GM19043 (cell line): ENCODE measurements around the gene JAKMIP1.
"Not testable (repeated sequence)": the region's sequence is repeated elsewhere in the genome, so short reads cannot be mapped to it uniquely, and the experiment has no call there.

Experiments used
- ATAC-seq: cut with Tn5 transposase; IDR thresholded peaks from one replicate; pipeline ENCODE4 v1.9.1; 2021; ENCODE audit warnings: low read depth; ENCODE audit not compliant: unreplicated experiment

JAKMIP1 gene

DNA sequence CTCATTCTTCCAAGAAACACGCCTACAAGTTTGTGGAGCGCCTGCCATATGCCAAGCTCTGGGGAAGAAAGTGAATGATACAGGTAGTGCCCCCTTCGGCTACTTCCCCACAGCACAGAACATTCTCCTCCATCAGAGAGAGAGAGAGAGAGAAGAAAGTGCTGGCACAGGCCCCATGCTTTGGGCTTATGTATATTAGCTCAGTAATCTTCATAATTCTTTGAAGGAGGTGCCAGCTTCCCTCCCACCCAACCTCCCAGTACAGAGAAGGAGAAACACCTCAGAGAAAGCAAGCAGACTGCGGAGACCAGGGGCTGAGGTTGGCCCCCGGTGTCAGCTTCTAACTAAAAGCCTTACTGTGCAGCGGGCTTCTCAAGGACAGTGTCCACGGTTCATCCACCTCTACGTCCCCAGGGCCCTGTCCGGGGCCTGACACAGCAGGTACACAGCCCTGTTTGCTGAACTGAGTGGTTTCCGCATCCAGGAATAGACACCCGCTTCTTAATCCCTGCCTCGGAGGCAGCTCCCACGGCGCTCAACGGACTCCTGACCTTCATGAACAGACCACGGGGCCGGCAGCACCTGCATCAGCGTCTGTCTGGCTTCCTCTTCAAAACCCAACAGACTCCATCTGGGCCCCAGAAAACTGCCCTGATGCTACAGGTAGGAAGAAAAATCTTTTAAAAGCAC, 50.2 kb downstream of the JAKMIP1 start:
- no peak for ATAC-seq

DNA sequence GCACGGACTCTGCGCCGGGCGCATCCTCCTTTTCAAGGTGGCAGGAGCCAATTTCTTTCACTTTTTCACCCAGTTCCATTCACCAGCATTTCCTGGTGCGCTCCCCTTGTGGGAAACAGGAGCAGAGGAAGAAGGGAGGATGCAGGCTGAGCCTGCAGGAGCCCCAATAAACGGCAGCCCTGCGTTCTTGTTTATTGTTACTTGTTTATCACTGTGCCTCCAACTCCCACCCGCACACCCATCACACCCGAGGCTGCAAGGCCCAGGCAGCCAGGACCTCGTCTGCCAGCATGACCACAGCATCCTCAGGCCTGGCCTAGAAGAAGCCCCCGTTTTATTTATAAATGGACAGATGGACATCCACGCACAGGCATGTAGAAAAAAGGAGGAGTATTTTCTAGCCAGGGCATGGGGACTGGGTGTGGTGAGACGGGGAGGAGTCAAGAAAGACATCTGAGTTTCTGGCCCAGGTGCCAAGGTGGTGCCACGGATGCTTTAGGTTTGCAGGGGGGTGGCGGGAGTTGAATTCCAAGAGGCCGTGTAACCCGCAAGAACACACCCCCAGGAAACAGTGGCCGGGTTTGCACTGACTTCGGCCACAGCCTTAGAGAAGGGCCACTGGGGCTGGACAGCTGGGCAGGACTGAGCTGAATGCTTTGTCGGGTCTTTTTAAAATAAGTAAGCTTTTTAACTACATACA, 51.7 kb downstream of the JAKMIP1 start:
- ATAC-seq = no peak

DNA sequence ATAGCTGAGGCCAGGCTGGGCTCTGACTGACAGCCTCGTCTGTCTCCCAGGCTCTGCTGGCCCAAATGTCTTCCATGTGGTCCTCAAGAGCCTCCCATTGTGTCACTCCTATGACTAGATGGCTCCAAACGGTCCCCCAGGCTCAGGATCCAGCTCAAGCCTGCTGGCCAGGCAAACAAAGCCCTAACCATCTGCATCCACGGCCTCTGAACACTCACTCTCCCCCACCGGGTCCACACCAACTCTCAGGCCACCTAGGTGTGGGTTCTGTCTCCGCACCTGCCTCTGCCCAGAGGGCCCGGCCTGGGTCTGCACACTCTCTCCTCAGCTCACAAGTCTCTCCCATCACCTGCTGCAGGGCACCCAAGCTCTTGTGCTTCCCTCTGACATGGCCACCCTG, 52.9 kb downstream of the JAKMIP1 start:
- no peak for ATAC-seq

DNA sequence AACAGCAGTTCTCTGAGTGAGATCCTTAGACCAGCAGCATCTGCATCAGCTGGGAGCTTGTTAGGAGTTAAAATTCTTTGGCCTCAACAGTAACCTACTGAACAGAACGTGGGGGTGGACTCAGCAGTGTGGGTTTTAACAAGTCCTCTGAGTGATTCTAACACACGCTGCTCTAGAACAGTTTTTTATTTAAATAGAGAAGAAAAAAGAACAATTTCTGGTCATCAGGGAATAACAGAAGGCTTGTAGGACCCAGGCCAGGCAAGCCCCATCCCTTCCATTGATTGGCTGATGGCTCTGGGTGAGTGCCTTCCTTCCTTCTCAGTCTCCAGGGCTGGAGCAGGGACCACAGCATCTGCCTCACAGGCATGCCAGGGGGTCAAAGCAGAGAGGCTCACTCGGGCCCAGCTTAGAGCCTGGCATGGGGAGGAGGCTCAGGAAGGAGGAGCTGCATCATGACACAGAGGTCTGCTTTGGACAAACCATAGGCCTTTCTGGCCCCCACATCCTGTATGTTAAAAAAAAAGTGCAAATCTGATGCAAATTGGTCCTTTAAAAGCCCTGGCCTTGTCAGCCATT, 56.7 kb downstream of the JAKMIP1 start:
- no peak for ATAC-seq

DNA sequence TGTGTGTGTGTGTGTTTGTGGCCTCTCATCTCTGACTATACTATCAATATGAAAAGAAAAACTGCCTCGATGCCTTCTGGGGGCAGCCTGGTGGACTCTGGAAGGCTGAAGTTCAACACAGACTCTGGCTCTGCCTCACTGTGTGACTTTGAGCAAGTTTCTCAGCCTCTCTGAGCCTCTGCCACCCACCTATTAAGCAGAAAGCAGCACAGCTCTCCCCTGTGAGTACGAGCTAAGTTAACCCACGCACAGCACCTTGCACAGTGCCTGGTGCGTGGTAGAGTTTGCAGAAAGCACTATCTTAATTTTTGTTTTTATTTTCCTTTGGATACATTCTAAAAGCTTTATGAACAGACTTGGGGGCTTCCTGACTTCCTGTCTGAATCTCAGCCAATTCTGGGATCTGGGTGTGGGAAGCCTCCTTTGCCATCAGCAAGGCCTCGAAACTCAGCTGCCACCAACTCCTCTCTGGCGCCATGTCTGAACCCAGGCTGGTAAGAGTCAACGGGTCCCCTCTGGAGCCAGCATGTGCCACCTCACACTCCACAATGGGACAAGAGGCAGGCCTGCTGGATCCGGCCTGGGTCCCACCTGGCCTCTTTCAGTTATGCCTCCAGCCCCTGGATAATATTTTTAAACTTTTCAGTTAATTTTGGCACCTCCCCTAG, 57.3 kb downstream of the JAKMIP1 start:
- no peak for ATAC-seq

GRCh38 chr4:6142511-6142910, 57.8 kb downstream of the JAKMIP1 start:
- ATAC-seq = no peak

- ATAC-seq = no peak
Measured at GRCh38 chr4:6141554-6141953, 58.8 kb downstream of the JAKMIP1 start.

DNA sequence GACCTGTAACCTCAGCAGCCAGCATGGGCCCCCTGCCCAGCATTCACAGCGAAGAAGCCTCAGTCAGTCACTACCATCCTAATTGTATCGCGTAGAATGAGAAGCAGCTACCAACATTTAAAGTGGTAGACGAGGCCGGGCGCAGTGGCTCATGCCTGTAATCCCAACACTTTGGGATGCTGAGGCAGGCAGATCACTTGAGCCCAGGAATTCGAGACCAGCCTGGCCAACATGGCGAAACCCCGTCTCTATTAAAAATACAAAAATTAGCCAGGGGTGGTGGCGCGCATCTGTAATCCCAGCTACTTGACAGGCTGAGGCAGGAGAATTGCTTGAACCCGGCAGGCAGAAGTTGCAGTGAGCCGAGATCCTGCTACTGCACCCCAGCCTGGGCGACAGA, 59.3 kb downstream of the JAKMIP1 start:
- not testable (repeated sequence) for ATAC-seq

- no peak for ATAC-seq
Measured at GRCh38 chr4:6137747-6138135, 62.6 kb downstream of the JAKMIP1 start.

GRCh38 chr4:6137027-6137746, 63.2 kb downstream of the JAKMIP1 start:
- ATAC-seq = no peak

DNA sequence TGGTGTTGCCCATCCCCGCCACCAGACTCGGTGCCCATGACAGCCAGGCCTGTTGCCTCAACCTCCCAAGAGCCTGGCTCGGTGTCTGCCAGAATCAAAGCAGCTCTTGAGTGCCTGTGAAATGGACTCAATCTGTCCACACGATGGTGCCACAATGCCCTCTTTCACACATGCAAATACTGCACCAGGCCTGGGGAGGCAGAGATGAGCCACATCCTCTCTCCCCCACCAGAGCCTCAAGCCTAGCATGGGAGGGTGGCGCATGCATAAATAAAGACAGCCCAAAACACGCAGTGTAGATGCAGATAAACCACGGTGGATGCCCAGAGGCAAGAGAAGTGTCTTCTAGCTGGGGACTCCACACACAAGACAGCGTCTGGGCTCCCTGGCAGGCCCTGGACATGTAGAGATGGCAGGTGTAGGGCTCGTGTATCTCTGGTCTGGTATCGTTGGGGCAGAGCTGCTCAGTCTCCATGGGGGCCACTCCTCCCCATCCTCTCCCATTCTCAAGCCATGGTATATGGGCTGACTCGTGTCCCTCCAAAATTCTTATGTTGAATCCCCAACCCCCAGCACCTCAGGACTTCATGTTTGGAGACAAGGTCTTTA, 65.6 kb downstream of the JAKMIP1 start:
- no peak for ATAC-seq

DNA sequence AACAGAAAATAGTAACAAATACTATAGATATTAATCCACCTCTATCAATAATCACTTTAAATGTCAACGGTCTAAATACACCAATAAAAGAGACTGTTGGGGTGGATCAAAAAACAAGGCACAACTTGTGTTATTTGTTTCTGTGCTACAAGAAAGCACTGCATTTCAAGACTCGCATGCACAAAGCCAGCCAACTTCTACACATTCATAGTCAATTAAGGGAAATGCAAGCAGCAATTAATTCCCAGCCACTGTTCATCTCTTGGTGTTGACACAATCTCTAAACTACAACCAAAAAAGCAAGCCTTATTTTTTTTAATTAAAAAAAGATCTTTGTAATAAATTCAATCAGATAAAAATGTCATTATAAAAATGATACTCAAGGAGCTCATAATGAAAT, 67.6 kb downstream of the JAKMIP1 start:
- no peak for ATAC-seq

DNA sequence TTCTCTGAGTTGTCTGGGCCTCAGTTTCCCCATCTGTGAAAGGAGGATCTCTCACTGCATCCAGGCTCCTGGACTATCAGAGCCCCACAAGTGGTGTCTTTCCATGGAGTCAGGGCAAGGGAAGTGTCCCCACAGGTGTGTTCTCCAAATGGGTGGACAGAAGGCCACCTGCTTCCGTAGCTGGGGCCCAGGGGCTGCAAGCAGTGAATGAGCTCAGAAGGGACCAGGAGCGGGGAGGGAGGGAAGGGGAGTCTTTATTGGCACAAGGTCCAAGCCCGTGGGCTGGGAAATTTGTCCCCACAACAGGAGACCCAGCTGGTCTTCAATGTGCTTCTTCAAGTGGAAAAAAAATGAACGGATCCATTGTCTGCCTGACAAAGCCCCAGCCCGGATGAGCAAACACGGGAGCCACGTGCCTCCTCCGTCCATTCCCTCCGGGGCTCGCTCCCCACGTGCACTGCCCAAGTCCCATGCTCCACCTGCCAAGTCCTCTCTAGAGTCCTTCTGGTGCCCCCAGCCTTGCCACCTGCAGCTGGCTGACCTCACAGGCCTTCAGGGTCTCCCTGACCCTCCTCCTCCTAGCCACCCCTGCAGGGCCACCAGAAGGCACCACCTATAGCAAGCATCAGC, 72.0 kb downstream of the JAKMIP1 start:
- no peak for ATAC-seq

DNA sequence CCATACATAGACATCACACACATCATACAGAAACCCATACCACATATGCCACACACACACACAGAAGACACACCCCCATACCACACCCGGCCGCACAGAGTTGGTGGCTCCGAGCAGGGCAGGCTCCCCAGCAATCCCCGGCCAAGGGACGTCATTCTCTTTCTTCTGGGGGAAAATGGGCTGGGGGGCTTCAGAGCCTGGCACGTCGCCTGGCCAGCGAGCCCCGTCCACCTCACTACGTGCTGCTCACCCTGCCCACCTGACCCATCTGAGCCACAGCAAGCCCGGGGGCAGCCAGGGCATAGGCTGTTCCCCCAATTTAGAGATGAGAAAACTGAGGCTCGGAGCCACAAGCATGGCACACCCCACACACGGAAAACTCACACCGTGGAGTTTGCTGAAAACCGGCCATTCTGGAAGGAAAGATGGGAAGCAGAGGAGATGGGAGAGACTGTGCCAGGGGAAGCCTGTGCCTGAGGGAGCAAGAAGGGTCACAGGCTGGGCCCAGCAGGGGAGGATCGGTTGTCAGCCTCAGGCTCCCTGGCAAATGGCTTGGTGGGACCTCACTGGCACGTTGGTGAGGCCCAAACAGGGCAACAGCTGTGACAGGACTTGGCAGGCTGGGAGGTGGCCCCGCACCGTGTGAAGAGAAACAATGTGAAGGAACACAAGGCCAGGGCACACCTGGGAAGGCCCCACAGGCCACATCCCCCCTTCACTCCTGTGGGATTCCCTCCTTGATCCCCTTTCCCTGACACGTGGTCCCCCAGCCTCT, 73.2 kb downstream of the JAKMIP1 start:
- no peak for ATAC-seq

- ATAC-seq = no peak
Measured at GRCh38 chr4:6125103-6125651, 75.2 kb downstream of the JAKMIP1 start.

- ATAC-seq = no peak
Measured at GRCh38 chr4:6124386-6125102, 75.8 kb downstream of the JAKMIP1 start.

DNA sequence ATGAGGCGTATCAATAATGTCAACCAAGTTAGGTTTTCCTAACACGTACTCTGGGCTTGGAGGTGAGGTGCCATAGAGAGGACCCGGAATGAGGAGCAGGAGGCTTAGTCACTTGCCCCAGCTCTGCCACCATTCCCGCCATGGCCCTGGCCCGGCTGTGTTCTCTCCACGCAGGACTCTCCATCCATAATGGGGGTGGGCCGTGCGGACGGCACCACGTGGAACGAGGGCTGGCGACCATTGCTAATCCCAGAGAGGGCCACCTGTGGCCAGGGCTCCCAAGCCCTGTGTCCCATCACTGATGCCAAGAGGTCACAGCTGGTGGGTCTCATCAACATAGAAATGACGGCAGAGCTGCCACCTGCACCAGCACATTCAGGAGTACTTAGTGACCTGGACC, 76.4 kb downstream of the JAKMIP1 start:
- ATAC-seq = no peak

DNA sequence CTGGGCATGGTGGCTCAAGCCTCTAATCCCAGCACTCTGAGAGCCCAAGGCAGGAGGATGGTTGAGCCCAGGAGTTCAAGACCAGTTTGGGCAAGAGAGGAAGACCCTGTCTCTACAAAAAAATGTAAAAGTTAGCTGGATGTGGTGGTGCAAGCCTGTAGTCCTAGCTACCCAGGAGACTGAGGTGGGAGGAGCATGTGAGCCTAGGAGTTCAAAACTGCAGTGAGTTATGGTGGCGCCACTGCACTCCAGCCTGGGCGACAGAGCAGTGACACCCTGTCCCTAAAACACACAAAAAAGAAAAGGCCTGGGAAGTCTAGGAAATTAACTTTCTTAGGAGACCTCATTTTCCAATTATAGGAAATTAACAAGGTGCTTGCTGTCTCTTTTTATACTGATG, 76.8 kb downstream of the JAKMIP1 start:
- no peak for ATAC-seq
